Lung microvascular endothelial cell (primary cell): Measurements from ENCODE around the gene CNOT6. TPM values are rescaled to one million over a fixed set of nuclear protein-coding genes. Genes with fewer than 3 reads are reported as not detected.
A peak's percentile ranks its signal among the peaks of the same experiment; 100 is the strongest.

ENCODE experiments used
- DNase-seq, 2 donors: peaks; one replicate each; pipeline versions ENCODE4 v3.0.0 to v3.0.0-alpha.2; 2010; ENCODE audit warnings: low read depth in 2 of 2
- total RNA-seq: library from RNA; depleted of rRNA; stranded (reverse); fragments of >200 nt; gene quantifications from 2 replicates; pipeline ENCODE4 v1.2.1, GENCODE V29; 2014

CNOT6 gene
- total RNA-seq, 1 donor from 2014 or later, result 15.1 TPM

DNA sequence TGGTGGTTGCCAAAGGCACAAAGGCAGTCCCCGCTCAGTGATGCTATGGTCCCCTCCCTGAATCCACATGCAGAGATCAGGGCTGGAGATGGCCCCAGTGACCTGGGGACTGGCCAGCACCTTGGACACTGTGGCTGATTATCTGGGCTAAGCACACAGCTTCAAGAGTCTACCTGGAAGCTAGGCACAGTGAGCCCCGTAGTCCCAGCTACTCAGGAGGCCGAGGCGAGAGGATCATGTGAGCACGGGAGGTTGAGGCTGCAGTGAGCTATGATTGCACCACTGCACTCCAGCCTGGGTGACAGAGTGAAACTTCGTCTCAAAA is 105.4 kb downstream of the CNOT6 start:
- no peak for DNase-seq

GRCh38 chr5:180599981-180600553 is 105.9 kb downstream of the CNOT6 start:
- no peak for DNase-seq

DNA sequence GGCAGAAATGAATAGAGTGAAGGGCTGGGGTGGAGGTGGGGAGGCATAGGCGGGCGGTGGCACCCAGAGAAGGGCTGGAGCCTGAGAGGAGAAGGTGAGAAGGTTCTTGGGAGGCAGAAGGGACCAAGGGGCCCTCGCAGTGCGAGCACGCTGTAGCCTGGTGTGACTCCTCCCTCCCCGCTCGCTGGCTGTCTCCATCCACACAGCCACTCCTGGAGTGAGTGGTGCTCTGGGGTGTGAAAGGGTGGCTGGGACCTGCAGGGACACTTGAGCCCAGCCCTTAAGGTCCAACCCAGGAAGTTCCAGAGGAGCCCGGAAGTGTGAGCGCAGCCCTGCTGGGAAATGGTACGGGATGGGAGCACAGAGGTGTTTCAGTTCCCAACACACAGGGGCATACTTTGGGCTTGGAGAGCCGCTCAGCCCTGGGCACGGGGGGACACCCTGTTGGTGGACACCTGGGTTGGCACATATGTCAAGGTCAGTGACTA is 106.4 kb downstream of the CNOT6 start:
- DNase-seq, result no peak

DNA sequence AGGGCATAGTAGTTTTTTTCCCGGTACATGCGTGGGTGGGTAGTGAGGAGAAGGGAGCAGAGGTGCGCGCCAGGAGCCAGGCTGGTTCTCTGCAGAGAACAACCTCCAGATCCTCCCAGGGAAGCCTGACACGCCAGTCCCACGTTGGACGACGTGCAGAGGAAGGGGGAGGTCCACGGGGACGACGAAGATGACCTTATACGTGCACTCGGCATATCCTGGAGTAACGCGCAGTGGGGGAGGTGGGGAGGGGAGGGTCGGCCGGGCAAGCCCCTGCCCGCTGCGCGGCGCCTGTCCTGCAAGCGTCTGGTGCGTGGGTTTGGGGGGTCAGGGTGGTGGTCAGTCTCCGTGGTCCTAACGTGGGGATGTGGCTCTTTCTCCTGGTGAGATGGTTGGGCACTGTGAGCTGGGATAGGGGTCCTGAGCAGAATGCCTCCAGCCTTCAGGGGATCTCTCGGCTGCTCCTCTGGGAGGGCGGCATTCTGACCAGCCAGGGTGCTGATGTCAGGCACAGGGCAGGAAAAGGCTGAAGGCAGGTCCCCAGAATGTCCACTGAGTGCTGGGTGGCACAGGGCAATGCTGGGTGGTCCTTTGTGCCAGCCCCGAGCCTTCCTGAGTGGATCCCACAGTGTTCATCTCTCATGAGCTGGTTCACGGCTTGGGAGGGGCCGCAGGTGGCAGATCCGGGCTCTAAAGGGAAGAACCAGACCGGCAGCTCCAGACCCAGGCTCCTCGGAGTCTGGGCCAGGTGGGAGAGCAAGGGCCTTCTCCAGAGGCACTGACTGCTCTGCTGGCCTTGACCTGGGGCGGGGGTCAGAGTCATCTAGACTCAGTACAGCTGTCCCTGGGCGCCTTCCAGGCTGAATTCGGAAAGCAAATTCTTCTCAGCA is 107.7 kb downstream of the CNOT6 start:
- no peak for DNase-seq

DNA sequence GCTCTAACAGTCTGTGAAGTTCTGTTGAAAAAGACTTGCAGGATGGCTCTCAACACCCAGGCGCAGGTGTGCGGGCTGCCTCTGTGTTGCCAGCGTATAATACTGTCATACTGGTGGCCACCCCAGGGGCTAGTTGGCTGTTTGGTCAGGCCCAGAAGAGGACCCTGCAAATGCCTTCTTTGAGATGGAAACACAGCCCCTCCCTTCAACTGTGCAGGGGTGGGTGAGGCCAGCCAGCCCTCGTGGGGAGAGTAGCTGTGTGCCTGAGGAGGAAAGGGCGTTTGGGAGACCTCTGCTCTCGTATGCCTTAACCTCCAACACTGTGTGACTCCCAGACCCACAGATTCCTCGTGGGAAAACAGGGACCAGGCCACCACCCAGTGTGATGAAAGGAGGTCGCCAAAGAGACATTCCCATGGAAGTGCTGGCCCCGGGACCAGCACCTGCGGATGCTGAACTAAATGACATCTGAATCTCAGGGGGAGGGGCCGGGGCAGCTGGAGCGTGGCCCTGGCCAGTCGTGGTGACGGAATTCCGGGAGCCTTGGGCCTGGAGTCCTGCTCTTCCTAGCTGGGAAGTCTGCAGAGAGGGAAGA is 108.4 kb downstream of the CNOT6 start:
- DNase-seq, result no peak

GRCh38 chr5:180603076-180603594 is 109.0 kb downstream of the CNOT6 start:
- DNase-seq, result no peak

- DNase-seq, result no peak
These were observed 110.1 kb downstream of the CNOT6 start for GRCh38 chr5:180604271-180604670.

DNA sequence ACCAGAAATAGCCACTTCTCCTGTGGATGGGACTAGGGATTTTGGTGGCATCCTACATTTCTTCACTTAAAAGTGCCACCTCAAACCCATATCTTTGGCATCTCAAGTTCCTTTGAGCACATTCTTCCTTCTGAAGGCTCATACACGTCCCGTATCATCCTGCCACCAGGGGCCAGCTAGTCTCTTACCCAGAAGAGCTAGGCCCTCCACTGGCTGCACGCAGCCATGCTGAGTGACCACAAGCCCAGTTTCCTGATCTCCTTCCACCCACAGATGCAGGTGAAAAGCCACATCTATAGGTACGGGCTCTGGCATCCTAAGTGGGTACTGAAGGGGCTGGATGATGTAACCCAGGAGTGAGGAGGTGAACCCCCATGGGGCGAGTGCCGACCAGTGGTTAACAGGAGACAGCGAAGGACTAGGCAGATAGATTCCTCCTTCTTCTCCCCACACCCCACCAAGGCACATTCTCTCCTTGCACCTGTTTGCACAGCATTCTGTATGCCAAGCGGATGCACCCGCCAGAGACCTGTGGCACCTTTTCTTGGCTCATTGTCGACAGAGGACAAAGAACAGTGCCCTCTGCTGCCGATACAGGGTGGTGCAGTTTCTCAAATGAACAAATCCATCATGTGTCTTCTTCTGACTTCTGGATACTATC is 111.5 kb downstream of the CNOT6 start:
- DNase-seq, result peak; percentile 70 to 71

DNA sequence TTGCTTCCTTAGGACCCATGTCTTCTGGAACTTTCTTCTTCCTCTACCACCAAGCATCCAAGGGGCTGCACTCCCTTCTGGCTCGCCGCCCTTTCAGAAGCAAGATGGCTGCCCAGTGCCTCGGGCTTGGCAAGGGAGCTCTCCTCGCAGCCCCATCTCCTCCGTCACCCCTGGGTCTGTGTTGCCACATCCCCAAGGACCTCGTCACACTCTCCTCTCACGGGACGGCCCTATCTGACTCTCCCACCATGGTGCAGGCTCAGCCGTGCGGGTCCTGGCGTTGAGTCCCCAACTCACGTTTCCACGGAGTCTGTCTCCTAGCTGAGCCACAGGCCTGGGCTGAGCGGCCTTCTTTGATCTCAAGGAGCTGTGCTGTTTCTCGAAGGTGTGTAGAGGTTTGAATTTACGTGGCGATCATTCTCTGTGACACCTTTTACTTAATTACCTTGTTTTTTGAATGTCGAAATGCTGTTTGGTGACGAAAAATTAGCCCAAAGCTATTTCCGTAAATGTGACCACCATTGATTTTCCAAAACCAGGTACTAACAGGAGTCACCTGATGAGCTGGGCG is 112.1 kb downstream of the CNOT6 start:
- no peak for DNase-seq

GRCh38 chr5:180607861-180608571 is 113.8 kb downstream of the CNOT6 start:
- DNase-seq, result no peak

DNA sequence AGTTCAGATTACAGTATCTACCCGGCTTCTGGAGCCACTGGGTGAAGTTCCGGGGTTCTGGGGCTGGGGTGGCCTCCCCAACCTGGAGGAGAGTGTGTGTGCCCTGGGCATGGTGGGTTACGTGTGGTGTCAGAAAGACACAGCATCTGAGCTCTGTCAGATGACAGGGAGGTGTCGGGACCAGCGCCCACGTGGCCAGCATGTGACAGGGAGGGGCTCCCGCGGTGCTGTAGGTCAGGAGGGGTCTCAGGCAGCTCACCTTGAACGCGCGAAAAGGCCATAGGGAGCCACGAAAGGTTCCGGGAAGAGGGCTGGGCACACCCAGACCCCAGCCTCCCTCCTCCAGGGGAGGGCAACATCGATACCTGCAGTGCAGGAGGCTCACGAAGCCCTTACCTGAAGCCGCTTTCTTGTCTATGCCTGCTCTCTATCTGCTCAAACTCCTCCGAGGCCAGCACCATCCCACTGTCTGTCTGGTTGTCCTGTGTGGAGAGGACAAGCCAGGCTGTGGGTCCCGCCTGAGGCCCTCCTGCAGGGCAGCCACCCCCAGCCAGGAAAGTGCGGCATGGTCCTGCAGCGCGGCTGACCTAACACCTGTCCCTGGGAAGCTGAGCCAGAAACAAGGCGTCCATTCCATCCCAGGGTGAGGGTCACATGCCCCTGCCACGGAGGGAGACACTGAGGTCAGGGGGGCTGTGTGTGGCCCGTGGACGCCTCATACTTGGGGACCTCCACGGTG is 114.6 kb downstream of the CNOT6 start:
- DNase-seq, result no peak

DNA sequence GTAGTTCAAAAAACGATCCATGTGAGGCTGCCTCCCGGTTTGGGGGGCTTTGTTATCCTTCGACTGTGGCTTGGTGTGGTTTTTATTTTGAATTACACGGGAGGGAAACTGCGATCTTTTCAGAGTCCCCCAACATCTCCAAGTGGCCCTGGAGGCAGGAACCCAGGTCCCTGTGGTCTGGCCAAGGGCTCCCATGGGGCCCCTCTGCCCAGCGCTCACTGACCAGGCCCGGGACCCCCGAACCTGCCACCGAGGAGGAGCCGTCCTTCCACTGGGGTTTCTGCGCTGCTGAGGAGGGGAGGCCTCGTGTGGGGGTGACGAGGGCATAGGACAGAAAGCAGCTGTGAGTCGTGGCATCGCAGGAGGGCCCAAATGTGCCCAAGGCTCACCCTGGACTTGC is 115.2 kb downstream of the CNOT6 start:
- DNase-seq, result no peak

- DNase-seq, result no peak
These were observed 115.8 kb downstream of the CNOT6 start for GRCh38 chr5:180609817-180610550.

DNA sequence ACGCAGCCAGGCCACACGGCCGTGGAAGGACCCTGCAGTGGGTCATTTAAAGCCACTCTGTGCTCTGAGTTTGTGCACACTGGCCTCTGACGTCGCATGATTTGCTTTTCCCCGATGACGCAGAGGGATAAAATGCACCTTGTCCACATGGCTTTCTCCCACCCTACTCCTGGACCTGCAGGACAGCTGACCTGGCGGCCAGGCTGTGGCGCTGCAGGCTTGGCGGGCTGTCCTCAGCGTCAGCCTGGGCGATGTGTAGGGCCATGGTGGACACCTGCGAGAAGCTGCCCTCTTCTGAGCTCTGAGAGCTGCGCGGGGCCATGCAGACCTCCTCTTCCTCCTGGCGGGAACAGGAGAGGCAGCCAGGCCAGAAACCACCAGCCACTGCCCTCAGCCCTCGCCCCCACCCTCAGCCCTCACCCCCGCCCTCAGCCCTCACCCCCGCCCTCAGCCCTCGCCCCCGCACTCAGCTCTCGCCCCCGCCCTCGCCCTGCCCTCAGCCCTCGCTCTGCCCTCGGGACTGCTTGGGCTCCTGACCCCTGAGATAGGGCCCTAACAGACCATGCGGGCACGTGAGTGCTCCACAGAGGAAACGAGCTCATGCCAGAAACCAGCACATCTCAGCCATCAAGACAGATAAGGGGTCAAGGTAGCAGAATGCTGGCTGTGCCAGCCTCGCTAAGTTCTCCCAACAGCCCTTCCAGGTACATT is 117.1 kb downstream of the CNOT6 start:
- peak in 1 of 2 donors; percentile 62 for DNase-seq

GRCh38 chr5:180612683-180613082 is 118.5 kb downstream of the CNOT6 start:
- DNase-seq, result no peak

GRCh38 chr5:180613188-180613813 is 119.1 kb downstream of the CNOT6 start:
- DNase-seq, result no peak

- no peak for DNase-seq
These were observed 119.6 kb downstream of the CNOT6 start for GRCh38 chr5:180613814-180614188.

DNA sequence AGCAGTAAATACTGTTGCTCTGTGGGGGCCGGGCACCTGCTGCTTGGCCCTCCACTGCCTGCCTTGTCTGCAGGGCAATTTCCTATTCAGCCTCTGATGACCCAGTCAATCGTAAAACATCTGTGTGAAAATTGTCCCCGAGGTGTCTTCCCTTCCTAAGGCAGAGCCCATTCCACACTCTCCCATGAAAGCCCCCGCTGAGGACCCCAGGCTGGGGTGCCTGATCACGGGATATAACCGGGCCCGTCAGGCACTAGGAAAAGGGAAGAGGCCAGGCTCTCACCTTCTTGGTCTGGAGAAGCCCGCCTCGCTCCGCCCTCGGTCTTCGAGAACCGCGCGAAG is 124.3 kb downstream of the CNOT6 start:
- no peak for DNase-seq
